SK-N-SH treated with all-trans-retinoic acid at 6 μM for 48 hours (cell line): Measurements from ENCODE around the gene GP2.
"Not testable (repeated sequence)": the region's sequence is repeated elsewhere in the genome, so short reads cannot be mapped to it uniquely, and the experiment has no call there.

Source experiments
- BACH2 ChIP-seq: fragments of 250-450 bp; sonication (Bioruptor Pico); IDR thresholded peaks from 2 replicates; pipeline ENCODE4 v1.9.0; 2021; ENCODE audit warnings: mild to moderate bottlenecking, borderline replicate concordance
- PPARA ChIP-seq: fragments of 250-450 bp; sonication (Bioruptor Pico); IDR thresholded peaks from 2 replicates; pipeline ENCODE4 v1.5.0; 2020; ENCODE audit warnings: mild to moderate bottlenecking, borderline replicate concordance
- RARB ChIP-seq: fragments of 250-450 bp; sonication (Bioruptor Pico); IDR thresholded peaks from 2 replicates; pipeline ENCODE4 v1.8.0; 2021; ENCODE audit warnings: mild to moderate bottlenecking, moderate library complexity
- TOX ChIP-seq: fragments of 250-450 bp; sonication (Bioruptor Pico); IDR thresholded peaks from 2 replicates; pipeline ENCODE4 v1.8.0; 2021; ENCODE audit warnings: mild to moderate bottlenecking, moderate library complexity, borderline replicate concordance
- TSHZ2 ChIP-seq: fragments of 250-450 bp; sonication (Bioruptor Pico); IDR thresholded peaks from 2 replicates; pipeline ENCODE4 v1.5.0; 2020; ENCODE audit warnings: mild to moderate bottlenecking, moderate library complexity
- ZC3H10 ChIP-seq: fragments of 250-450 bp; sonication (Bioruptor Pico); IDR thresholded peaks from 2 replicates; pipeline ENCODE4 v1.5.1; 2021; ENCODE audit warnings: mild to moderate bottlenecking, moderate library complexity
- ZFP3 ChIP-seq: fragments of 250-450 bp; sonication (Bioruptor Pico); IDR thresholded peaks from 2 replicates; pipeline ENCODE4 v1.5.0; 2020; ENCODE audit warnings: mild to moderate bottlenecking, moderate library complexity
- ZFP30 ChIP-seq: fragments of 450-650 bp; formaldehyde crosslinking; IDR thresholded peaks from 2 replicates; pipeline ENCODE4 v1.5.0; 2022; ENCODE audit warnings: mild to moderate bottlenecking, moderate library complexity
- ZNF70 ChIP-seq: fragments of 450-650 bp; formaldehyde crosslinking; IDR thresholded peaks from 2 replicates; pipeline ENCODE4 v1.5.0; 2020; ENCODE audit warnings: mild to moderate bottlenecking, moderate library complexity
- TF ChIP-seq, protein P1 (sequence below): fragments of 250-450 bp; sonication (Bioruptor Pico); IDR thresholded peaks from 2 replicates; pipeline ENCODE4 v1.5.1; 2021; ENCODE audit warnings: mild to moderate bottlenecking, moderate library complexity
- TF ChIP-seq, protein P2 (sequence below): fragments of 250-450 bp; sonication (Bioruptor Pico); IDR thresholded peaks from 2 replicates; pipeline ENCODE4 v1.5.1; 2020; ENCODE audit warnings: low read depth, mild to moderate bottlenecking, moderate library complexity

DNA sequence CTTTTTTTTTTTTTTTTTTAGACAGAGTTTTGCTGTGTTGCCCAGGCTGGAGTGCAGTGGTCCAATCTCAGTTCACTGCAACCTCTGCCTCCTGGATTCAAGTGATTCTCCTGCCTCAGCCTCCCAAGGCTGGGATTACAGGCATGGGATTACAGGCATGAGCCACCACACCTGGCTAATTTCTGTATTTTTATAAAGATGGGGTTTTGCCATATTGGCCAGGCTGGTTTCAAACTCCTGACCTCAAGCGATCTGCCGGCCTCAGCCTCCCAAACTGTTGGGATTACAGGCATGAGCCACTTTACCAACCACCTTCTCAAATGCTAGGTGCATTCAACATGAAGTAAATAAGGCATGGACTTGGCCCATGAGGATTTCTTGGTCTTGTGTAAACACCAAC, 6.3 kb downstream of the GP2 start:
- not testable (repeated sequence) for TF ChIP-seq TOX (CRISPR knock-in tag); TSHZ2 (CRISPR knock-in tag); RARB; BACH2 (CRISPR knock-in tag); ZFP3; ZNF70 (CRISPR knock-in tag); PPARA (CRISPR knock-in tag); ZC3H10 (CRISPR knock-in tag); ZFP30 (CRISPR knock-in tag)
- TF ChIP-seq, protein P1, sequence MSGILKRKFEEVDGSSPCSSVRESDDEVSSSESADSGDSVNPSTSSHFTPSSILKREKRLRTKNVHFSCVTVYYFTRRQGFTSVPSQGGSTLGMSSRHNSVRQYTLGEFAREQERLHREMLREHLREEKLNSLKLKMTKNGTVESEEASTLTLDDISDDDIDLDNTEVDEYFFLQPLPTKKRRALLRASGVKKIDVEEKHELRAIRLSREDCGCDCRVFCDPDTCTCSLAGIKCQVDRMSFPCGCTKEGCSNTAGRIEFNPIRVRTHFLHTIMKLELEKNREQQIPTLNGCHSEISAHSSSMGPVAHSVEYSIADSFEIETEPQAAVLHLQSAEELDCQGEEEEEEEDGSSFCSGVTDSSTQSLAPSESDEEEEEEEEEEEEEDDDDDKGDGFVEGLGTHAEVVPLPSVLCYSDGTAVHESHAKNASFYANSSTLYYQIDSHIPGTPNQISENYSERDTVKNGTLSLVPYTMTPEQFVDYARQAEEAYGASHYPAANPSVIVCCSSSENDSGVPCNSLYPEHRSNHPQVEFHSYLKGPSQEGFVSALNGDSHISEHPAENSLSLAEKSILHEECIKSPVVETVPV (CRISPR knock-in tag), result not testable (repeated sequence)
- TF ChIP-seq, protein P2, sequence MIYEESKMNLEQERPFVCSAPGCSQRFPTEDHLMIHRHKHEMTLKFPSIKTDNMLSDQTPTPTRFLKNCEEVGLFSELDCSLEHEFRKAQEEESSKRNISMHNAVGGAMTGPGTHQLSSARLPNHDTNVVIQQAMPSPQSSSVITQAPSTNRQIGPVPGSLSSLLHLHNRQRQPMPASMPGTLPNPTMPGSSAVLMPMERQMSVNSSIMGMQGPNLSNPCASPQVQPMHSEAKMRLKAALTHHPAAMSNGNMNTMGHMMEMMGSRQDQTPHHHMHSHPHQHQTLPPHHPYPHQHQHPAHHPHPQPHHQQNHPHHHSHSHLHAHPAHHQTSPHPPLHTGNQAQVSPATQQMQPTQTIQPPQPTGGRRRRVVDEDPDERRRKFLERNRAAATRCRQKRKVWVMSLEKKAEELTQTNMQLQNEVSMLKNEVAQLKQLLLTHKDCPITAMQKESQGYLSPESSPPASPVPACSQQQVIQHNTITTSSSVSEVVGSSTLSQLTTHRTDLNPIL (CRISPR knock-in tag), result not testable (repeated sequence)
